ENCODE measurements around the gene ST7L. TPM values are rescaled to one million over a fixed set of nuclear protein-coding genes. Genes with fewer than 3 reads are reported as not detected.

Gene ST7L
- total RNA-seq, 1 experiment from 2014 or later: 18.0 TPM

DNA sequence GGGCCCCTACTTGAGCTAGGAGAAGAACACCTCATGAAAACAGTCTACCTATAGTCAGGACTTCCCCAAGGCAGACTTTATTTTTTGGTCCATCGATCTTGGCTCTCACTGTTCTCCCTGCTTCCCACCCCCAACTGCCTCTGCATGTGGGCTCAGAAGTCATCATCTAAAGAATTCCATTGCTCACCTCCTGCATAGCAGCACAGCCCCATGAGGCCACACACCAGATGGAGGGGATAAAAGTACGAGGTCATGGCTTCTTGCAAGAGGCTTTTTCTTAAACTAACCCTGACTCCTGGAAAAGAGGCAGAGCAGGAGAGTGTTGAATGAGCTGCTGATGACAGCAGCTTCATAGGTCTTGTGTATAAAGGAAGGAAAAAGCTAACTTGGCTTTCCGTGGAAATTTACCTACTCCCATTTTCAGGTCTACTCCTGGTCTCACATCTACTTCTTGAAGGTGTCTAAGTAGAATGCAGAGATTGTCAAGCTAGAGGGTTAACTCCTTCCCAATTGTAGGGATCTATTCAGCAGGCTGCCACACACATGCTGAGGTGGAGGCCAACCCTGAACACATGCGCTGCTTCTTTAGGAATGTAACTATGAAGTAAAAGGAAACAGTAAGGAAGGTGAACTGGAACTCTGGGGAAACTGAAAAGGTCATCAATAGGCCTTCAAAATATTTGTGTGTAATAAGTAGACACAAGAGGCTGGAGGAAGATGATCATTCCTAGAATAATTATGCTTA lies 91.5 kb downstream of the ST7L start:
- CTCF ChIA-PET: no interaction called here
- H3K4me1 Mint-ChIP-seq: peaks cover 22% of the 10 kb centered on the region
- no peaks in the 10 kb centered on the region for H3K36me3 Mint-ChIP-seq
- DNase-seq (ENCODE audit: low spot score) (no peak), ATAC-seq (peak; percentile 26)
- H3K9me3 Mint-ChIP-seq: no peaks in the 10 kb centered on the region
- TF ChIP-seq, protein P1, sequence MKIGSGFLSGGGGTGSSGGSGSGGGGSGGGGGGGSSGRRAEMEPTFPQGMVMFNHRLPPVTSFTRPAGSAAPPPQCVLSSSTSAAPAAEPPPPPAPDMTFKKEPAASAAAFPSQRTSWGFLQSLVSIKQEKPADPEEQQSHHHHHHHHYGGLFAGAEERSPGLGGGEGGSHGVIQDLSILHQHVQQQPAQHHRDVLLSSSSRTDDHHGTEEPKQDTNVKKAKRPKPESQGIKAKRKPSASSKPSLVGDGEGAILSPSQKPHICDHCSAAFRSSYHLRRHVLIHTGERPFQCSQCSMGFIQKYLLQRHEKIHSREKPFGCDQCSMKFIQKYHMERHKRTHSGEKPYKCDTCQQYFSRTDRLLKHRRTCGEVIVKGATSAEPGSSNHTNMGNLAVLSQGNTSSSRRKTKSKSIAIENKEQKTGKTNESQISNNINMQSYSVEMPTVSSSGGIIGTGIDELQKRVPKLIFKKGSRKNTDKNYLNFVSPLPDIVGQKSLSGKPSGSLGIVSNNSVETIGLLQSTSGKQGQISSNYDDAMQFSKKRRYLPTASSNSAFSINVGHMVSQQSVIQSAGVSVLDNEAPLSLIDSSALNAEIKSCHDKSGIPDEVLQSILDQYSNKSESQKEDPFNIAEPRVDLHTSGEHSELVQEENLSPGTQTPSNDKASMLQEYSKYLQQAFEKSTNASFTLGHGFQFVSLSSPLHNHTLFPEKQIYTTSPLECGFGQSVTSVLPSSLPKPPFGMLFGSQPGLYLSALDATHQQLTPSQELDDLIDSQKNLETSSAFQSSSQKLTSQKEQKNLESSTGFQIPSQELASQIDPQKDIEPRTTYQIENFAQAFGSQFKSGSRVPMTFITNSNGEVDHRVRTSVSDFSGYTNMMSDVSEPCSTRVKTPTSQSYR (CRISPR knock-in tag; IDR thresholded peaks at IDR 0.05): no peak
- no peak for TF ChIP-seq FOXK1 (CRISPR knock-in tag; IDR thresholded peaks at IDR 0.05)
- TF ChIP-seq FOXP1 (CRISPR knock-in tag; IDR thresholded peaks at IDR 0.05; ENCODE audit: borderline replicate concordance): no peak
- no peak for TF ChIP-seq TP53 (CRISPR knock-in tag; IDR thresholded peaks at IDR 0.05)
- TF ChIP-seq SP1 (CRISPR knock-in tag; conservative IDR thresholded peaks at IDR 0.05): no peak
- no peak for TF ChIP-seq USF2 (CRISPR knock-in tag; IDR thresholded peaks at IDR 0.05)
- TF ChIP-seq FOXJ3 (CRISPR knock-in tag; IDR thresholded peaks at IDR 0.05; ENCODE audit: borderline replicate concordance): no peak
- TF ChIP-seq ATF3 (CRISPR knock-in tag; conservative IDR thresholded peaks at IDR 0.05): no peak
- TF ChIP-seq IRF2 (CRISPR knock-in tag; IDR thresholded peaks at IDR 0.05; ENCODE audit: borderline replicate concordance, low read depth): no peak
- TF ChIP-seq ZMAT4 (CRISPR knock-in tag; IDR thresholded peaks at IDR 0.05): no peak
- TF ChIP-seq, protein P2, sequence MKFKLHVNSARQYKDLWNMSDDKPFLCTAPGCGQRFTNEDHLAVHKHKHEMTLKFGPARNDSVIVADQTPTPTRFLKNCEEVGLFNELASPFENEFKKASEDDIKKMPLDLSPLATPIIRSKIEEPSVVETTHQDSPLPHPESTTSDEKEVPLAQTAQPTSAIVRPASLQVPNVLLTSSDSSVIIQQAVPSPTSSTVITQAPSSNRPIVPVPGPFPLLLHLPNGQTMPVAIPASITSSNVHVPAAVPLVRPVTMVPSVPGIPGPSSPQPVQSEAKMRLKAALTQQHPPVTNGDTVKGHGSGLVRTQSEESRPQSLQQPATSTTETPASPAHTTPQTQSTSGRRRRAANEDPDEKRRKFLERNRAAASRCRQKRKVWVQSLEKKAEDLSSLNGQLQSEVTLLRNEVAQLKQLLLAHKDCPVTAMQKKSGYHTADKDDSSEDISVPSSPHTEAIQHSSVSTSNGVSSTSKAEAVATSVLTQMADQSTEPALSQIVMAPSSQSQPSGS (CRISPR knock-in tag; IDR thresholded peaks at IDR 0.05; ENCODE audit: borderline replicate concordance, low read depth): no peak
- TF ChIP-seq JUN (CRISPR knock-in tag; IDR thresholded peaks at IDR 0.05): no peak
- TF ChIP-seq, protein P3, sequence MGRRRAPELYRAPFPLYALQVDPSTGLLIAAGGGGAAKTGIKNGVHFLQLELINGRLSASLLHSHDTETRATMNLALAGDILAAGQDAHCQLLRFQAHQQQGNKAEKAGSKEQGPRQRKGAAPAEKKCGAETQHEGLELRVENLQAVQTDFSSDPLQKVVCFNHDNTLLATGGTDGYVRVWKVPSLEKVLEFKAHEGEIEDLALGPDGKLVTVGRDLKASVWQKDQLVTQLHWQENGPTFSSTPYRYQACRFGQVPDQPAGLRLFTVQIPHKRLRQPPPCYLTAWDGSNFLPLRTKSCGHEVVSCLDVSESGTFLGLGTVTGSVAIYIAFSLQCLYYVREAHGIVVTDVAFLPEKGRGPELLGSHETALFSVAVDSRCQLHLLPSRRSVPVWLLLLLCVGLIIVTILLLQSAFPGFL (CRISPR knock-in tag; IDR thresholded peaks at IDR 0.05; ENCODE audit: borderline replicate concordance): no peak
- no peak for TF ChIP-seq NR2C2 (CRISPR knock-in tag; IDR thresholded peaks at IDR 0.05)
- no peak for TF ChIP-seq MLX (CRISPR knock-in tag; IDR thresholded peaks at IDR 0.05)
- no peak for TF ChIP-seq KAT7 (CRISPR knock-in tag; IDR thresholded peaks at IDR 0.05; ENCODE audit: borderline replicate concordance)
- no peak for TF ChIP-seq JAZF1 (CRISPR knock-in tag; IDR thresholded peaks at IDR 0.05)
- H3K27me3 Mint-ChIP-seq (ENCODE audit: low read depth): no peaks in the 10 kb centered on the region
- no peak overlapping the region for H3K27ac Mint-ChIP-seq
- POLR2A ChIA-PET: interaction anchor here (0.6 kb wide), 1 partner anchor 101 kb away, joined by 5 read pairs; no protein-coding TSS in a partner anchor
- H3K4me3 Mint-ChIP-seq: no peak overlapping the region

Data from WTC11 (cell line).